ENCODE results near the gene STAM. TPM values are rescaled to one million over a fixed set of nuclear protein-coding genes. Genes with fewer than 3 reads are reported as not detected.
"Not testable (repeated sequence)": the region's sequence is repeated elsewhere in the genome, so short reads cannot be mapped to it uniquely, and the experiment has no call there.

STAM gene
- total RNA-seq, 1 donor from 2014 or later = 26.5 TPM

GRCh38 chr10:17674566-17674965, 30.6 kb downstream of the STAM start:
- DNase-seq (ENCODE audit: low spot score) = no peak

DNA sequence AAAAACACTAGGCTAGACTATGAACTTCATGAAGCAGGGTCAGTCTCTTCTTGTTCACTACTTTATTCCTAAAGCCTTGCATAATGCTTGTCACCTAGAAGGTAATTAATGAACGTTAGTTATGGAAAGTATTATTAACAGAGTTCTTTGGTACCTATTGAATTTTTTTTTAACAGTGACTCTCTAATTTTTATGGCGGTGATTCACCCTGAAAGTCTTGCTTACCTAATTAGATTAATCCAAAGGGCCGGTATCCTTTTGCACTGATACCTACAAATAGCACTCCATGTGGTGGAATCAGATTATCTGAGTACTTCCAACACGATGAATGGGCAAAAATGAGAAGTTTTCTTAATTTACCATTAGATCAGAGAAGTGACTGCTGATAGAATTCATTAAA, 31.7 kb downstream of the STAM start:
- no peak for DNase-seq (ENCODE audit: low spot score)

DNA sequence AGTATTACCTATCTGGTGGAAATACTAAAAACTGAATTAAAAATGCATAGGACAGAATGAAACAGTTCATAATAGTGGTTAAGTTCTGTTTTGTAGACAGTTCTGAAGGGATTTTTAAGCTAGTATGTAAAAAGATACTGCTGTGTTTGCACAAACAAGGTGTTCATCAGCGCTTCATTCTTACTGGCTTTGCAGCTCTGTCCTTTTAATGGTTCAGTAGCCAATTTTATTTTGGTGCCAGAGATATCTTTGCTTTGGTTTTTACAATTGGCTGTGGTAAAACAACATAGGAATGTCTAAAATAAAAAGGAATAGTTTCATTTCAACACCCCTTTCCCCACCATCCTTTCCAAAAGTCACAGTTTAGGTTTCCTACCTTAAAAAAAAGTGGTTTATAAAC, 33.0 kb downstream of the STAM start:
- DNase-seq (ENCODE audit: low spot score) = no peak

DNA sequence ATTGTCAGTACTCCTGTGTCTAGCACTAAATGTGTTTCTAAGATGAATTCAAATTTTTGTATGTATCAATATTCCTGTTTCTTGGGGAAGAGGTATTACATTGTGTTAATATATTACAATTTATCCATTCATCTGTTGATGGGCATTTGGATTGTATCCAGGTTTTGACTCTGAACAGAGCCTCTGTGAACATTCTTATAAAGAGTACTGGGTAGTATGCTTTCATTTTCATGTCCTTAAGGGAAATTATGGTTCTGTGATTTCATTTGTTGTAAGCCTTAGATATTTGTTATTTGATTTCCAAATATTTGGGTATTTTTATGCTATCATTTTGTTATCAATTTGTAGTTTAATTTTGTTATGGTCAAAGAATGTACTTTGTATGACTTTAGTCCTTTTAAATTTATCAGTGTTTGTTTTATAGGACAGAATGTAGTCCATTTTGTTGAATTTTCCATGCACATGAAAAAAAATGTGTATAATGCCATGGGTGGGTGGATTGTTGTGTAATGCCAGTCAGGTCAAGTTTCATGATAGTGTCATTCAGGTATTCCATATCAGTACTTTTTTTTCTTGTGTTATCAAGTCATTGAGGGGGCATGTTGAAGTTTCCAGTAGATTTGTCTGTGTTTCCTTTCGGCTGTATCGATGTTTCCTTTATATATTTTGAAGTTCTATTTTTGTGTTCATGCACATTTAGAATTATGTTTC, 38.4 kb downstream of the STAM start:
- DNase-seq (ENCODE audit: low spot score) = no peak

GRCh38 chr10:17683541-17683940, 39.6 kb downstream of the STAM start:
- no peak for DNase-seq (ENCODE audit: low spot score)

- no peak for DNase-seq (ENCODE audit: low spot score)
These were observed 40.6 kb downstream of the STAM start for GRCh38 chr10:17684537-17684936.

GRCh38 chr10:17685233-17685840, 41.4 kb downstream of the STAM start:
- DNase-seq (ENCODE audit: low spot score) = no peak

DNA sequence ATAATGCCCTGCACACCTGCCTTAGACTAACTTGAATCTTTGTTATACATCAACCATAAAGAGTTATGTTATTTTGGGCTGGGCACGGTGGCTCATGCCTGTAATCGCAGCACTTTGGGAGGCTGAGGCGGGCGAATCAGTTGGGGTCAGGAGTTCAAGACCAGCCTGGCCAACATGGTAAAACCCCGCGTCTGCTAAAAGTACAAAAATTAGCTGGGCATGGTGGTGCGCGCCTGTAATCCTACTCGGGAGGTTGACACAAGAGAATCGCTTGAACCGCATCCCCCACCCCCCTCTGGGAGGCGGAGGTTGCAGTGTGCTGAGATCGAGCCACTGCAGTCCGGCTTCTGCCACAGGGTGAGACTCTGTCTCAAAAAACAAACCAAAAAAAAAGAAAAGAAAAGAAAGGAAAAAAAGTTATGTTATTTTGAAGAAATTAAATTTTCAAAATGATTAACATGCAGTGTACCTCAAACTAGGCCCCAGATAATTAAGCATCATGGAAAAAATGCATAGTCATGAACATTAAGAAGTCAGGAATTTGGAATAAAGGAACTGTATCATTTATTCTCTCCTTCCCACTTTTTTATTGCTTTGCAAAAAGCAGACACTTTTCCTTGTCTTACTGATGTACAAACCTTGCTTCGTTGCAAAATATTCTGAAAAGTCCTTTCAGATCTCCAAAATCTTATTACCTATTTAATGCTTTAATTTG, 43.3 kb downstream of the STAM start:
- DNase-seq (ENCODE audit: low spot score) = no peak

- no peak for DNase-seq (ENCODE audit: low spot score)
These were observed 45.2 kb downstream of the STAM start for GRCh38 chr10:17689137-17689536.

DNA sequence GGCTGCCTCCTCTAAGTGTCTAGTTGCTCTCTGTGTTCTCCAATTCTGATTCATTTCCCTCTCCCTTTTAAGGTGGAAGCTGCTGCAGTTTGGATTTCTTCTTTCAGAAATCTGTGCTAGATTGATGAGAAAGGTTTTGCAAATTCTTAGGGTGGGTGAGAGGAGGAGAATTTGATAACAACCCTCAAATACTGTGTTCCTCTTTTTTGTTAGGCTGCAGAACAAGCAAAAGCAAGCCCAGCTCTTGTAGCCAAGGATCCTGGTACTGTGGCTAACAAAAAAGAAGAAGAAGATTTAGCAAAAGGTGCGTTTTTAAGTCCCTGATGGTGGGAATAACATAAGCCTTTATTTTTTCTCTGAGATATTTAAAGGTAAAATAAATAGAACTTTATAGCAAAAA, 49.1 kb downstream of the STAM start:
- DNase-seq (ENCODE audit: low spot score) = no peak

DNA sequence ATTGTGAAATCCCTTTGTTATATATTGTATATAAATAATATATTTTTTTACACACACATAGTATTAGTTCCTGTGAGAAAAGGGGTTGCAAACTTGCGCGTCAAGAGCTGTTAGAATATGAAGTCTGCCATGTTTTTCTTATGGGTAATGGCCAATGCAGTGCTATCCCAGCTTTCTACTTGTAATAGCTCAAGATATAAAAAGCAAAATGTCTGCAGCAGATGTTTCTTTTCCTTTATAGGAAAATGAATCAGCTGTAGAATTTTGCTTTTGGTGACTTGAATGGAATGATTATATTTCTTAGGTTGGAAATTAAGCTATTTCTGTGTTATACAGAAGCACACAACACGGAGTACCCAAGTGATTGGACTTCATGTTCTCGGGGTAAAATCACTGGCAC, 54.7 kb downstream of the STAM start:
- DNase-seq (ENCODE audit: low spot score) = no peak

DNA sequence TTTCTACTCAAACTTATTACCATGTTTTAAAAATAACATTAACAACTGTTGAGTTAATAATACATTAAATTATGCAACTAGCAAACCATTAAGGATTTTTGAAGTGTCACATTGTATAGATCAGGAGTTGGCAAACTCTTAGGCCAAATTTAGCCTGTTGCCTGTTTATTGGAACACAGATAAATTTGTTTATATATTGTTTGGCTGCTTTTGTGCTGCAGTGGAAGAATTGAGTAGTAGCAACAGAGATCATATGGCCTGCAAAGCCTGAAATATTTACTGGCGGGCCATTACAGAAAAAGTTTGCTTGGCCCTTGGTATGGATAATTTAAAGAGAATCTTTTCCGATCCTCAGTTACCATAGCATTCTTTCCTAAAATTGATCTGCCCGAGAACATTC, 57.4 kb downstream of the STAM start:
- DNase-seq (ENCODE audit: low spot score) = no peak

DNA sequence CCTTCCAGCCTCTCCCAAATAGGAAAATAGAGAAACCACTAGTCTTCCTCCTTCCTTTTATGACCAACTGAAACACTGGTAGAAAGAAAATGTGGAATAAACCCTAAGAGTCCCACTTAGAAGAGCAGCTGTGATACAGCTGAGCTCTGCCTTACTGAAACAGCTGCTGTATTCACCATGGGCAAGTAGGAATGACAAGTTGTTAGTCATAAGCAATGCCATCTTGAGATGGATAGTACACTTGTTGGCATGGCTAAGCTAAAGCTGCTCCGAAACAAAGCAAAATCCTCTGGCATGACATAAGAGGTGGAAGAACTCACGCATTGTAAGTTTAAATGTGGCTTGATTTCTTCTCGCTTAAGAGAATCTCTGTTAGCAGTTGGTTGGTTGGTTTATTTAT, 59.8 kb downstream of the STAM start:
- DNase-seq (ENCODE audit: low spot score) = no peak

- no peak for DNase-seq (ENCODE audit: low spot score)
These were observed 64.9 kb downstream of the STAM start for GRCh38 chr10:17708821-17709220.

DNA sequence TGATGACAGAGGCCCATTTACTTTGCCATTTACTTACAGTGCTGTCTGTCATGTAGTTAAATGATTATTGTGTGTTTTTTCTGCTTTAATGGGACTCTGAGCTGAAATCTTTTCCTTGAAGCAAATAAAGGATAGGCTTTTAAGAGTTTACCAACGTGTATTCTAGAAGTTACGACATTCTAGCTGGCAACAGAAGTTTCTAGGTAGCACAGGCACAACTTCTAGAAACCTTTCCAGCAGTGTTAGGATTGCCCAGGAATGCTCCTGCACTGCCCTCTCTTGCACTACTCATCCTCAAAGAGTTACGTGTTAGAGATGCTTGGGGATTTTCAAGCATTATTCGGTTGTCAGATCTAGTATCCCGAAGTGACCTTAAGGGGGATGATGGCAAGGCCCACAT, 65.5 kb downstream of the STAM start:
- no peak for DNase-seq (ENCODE audit: low spot score)

GRCh38 chr10:17710181-17710580, 66.2 kb downstream of the STAM start:
- DNase-seq (ENCODE audit: low spot score) = no peak

GRCh38 chr10:17712053-17712452, 68.1 kb downstream of the STAM start:
- DNase-seq (ENCODE audit: low spot score) = no peak

DNA sequence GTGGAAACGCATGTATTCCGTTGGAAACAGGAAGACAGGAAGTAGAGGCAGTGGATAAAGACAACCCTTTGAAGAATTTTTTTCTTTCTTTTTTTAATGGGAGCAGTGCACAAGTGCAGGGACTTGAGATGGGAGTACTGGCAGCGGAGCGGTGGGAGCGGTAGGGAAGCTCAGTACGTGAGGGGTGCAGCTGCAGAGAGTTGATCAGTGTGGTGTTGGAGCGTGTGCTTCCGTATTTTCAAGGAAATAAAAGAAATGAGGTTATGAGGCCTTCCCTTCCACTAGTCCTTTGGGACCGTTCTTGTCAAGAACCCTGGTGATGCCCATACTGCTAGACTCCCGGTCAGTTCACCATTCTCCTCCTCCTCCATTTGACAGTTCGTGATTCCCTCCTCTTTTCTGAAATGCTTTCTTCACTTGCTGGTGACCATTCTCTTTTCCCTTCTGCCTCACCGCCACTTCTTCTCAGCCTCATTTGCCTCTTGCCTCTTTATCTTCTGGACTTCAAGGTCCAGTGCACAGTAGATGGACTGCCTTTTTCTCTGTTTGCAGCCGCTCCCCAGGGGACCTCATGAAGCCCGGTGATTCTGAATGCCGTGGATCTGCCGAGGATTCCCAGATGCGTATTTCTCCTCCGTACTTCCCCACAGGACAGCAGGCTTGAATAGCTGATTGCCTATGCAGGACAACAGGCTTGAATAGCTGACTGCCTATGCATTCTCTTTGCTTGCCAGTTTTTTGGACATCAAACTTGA, 68.9 kb downstream of the STAM start:
- DNase-seq (ENCODE audit: low spot score) = no peak

- DNase-seq (ENCODE audit: low spot score) = no peak
These were observed 69.8 kb downstream of the STAM start for GRCh38 chr10:17713758-17714157.

DNA sequence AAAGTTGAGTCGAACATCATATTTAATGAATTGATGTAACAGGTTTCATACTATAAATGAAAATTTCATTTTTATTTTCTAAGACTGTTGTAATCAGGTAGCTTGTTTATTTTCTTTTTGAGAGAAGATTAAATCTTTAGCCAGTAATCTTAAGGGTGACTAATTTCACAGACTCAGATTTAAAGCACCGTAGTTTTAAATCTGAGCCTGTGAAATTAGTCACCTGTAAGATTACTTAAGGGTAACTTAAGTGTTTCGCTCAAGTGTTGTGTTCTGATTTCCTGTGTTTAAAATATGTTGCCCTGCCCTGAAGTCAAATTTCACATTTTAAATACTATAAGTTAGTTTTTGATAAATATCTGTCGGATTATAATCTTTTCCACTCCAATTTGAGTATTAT, 72.2 kb downstream of the STAM start:
- no peak for DNase-seq (ENCODE audit: low spot score)

DNA sequence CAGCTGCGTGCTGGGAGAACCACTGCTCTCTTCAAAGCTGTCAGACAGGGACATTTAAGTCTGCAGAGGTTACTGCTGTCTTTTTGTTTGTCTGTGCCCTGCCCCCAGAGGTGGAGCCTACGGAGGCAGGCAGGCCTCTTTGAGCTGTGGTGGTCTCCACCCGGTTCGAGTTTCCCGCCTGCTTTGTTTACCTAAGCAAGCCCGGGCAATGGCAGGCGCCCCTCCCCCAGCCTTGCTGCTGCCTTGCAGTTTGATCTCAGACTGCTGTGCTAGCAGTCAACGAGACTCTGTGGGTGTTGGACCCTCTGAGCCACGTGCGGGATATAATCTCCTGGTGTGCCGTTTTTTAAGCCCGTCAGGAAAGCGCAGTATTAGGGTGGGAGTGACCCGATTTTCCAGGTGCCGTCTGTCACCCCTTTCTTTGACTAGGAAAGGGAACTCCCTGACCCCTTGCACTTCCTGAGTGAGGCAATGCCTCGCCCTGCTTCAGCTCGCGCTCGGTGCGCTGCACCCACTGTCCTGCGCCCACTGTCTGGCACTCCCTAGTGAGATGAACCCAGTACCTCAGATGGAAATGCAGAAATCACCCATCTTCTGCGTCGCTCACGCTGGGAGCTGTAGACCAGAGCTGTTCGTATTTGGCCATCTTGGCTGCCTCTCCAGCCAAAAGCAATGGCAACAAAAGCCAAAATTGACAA, 78.5 kb downstream of the STAM start:
- not testable (repeated sequence) for DNase-seq (ENCODE audit: low spot score)
